NCI-H1417 (cell line): ENCODE data around the gene ATP6V1C2.

Experiments used
- DNase-seq, 3 experiments: peaks; one replicate each; lab custom pipeline; 2025; lab: John Stamatoyannopoulos, UW

Gene ATP6V1C2

GRCh38 chr2:10721396-10722251, at the start of gene ATP6V1C2:
ATP6V1C2 (plus strand) TSS chr2:10721630; CDS start chr2:10722850, 1,220 bp downstream.
- DNase-seq, result peak; percentile 78 to 87 (median 84)

GRCh38 chr2:10675131-10675530, 46.3 kb upstream of the ATP6V1C2 start:
- DNase-seq, result no peak

- DNase-seq, result no peak
Observed at GRCh38 chr2:10678225-10678624, 43.2 kb upstream of the ATP6V1C2 start.

GRCh38 chr2:10680214-10680613, 41.2 kb upstream of the ATP6V1C2 start:
- no peak for DNase-seq

GRCh38 chr2:10680957-10681356, 40.5 kb upstream of the ATP6V1C2 start:
- DNase-seq, result no peak

GRCh38 chr2:10686176-10686730, 35.2 kb upstream of the ATP6V1C2 start:
- no peak for DNase-seq

- peak in 1 of 3 experiments; percentile 41 for DNase-seq
Observed at GRCh38 chr2:10688921-10689807, 32.3 kb upstream of the ATP6V1C2 start.

GRCh38 chr2:10691521-10691920, 29.9 kb upstream of the ATP6V1C2 start:
- no peak for DNase-seq

GRCh38 chr2:10700078-10700803, 21.2 kb upstream of the ATP6V1C2 start:
- DNase-seq, result no peak

GRCh38 chr2:10704034-10704594, 17.3 kb upstream of the ATP6V1C2 start:
- no peak for DNase-seq

GRCh38 chr2:10706033-10706432, 15.4 kb upstream of the ATP6V1C2 start:
- no peak for DNase-seq

GRCh38 chr2:10707831-10708230, 13.6 kb upstream of the ATP6V1C2 start:
- no peak for DNase-seq

- DNase-seq, result peak; percentile 68 to 85 (median 79)
Observed at GRCh38 chr2:10709290-10709939, 12.0 kb upstream of the ATP6V1C2 start.

- no peak for DNase-seq
Observed at GRCh38 chr2:10712185-10712809, 9.1 kb upstream of the ATP6V1C2 start.

GRCh38 chr2:10716581-10716980, 4.8 kb upstream of the ATP6V1C2 start:
- no peak for DNase-seq

GRCh38 chr2:10717628-10718027, 3.8 kb upstream of the ATP6V1C2 start:
- DNase-seq, result no peak

- DNase-seq, result peak in 1 of 3 experiments; percentile 56
Observed at GRCh38 chr2:10720306-10720705, 1.1 kb upstream of the ATP6V1C2 start.

- DNase-seq, result peak; percentile 65 to 89 (median 84)
Observed at GRCh38 chr2:10720947-10721395, 459 bp upstream of the ATP6V1C2 start.

- DNase-seq, result peak in 2 of 3 experiments; percentile 40 to 50
Observed at GRCh38 chr2:10722252-10722825, 909 bp downstream of the ATP6V1C2 start.
